ENCODE data around the gene CCDC51.

Gene CCDC51

DNA sequence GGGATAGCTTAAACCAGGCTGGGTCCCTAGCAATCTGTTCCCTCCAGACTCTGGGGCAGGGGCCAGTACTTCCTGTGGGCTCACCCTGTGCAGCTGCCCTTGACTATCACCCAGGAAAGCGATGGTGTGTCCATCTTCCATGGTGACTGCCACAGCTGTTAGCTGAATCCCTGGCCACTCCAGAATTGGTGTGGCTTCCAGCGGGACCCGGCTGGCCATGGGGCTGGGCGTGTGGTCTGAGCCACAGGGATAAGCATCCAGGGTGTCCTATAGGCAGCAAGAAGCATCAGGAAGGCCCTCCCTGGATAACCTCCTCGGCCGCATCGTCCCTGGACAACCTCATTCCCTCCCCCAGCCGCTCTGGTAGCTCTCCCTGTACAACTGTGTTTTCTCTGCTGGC is 17.2 kb downstream of the CCDC51 start:
- no peaks in the 10 kb centered on the region for H3K27me3 ChIP-seq (replicated peaks)
- no peak overlapping the region for H3K27ac ChIP-seq
- in situ Hi-C loops (cut with HindIII; ENCODE audit: low pct_ligation_motif_present, low sequenced_read_pairs) = no loop called here
- no peak for DNase-seq
- no peak overlapping the region for H3K4me3 ChIP-seq (ENCODE audit: low read depth, low read length)
- peaks cover 2% of the 10 kb centered on the region for H3K36me3 ChIP-seq (replicated peaks)
- TF ChIP-seq, protein P1, sequence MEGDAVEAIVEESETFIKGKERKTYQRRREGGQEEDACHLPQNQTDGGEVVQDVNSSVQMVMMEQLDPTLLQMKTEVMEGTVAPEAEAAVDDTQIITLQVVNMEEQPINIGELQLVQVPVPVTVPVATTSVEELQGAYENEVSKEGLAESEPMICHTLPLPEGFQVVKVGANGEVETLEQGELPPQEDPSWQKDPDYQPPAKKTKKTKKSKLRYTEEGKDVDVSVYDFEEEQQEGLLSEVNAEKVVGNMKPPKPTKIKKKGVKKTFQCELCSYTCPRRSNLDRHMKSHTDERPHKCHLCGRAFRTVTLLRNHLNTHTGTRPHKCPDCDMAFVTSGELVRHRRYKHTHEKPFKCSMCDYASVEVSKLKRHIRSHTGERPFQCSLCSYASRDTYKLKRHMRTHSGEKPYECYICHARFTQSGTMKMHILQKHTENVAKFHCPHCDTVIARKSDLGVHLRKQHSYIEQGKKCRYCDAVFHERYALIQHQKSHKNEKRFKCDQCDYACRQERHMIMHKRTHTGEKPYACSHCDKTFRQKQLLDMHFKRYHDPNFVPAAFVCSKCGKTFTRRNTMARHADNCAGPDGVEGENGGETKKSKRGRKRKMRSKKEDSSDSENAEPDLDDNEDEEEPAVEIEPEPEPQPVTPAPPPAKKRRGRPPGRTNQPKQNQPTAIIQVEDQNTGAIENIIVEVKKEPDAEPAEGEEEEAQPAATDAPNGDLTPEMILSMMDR (IDR thresholded peaks at IDR 0.05; ENCODE audit: low read depth, low read length, missing control alignments) = no peak

DNA sequence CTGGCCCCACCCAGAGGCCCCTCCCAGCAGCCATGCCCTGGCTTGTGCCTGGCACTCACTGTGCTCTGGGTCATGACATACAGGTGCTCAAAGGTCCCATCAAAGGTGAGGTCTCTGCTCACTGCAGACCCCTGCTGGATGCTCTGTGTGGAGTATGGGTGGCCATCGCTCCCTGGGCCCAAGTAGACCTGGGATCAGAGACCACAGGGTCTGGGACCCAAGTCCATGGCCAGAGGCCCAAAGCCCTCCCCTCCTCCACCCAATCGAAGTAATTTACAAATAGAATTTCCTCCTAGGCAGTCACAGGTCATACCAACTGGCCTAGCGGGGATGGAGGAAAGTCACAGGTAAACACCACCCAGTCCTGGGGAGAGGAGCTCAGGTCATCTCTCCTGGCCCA is 17.6 kb downstream of the CCDC51 start:
- H3K27ac ChIP-seq = no peak overlapping the region
- no peak for DNase-seq
- peaks cover 2% of the 10 kb centered on the region for H3K36me3 ChIP-seq (replicated peaks)
- no peak overlapping the region for H3K4me3 ChIP-seq (ENCODE audit: low read depth, low read length)
- no peaks in the 10 kb centered on the region for H3K27me3 ChIP-seq (replicated peaks)
- in situ Hi-C loops (cut with HindIII; ENCODE audit: low pct_ligation_motif_present, low sequenced_read_pairs) = no loop called here
- TF ChIP-seq, protein P1 (IDR thresholded peaks at IDR 0.05; ENCODE audit: low read depth, low read length, missing control alignments) = peak; percentile 18

DNA sequence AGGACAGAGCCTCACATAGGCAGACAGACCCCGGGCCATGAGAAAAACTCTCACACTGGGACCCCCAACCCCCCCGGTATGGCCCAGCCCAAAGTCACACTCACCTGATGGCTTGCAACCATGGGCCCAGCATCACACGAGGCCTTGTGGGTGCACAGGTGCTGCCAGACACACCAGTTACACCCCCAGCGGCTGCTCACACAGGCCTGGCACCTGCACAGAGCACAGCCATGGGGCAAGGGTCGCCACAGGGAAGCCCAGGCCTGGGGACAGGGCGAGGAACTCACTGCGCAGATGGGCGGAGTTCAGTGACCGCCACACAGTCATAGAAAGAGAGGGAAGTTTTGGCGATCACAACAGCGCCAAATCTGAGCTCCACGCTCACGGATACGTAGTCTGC is 19.4 kb downstream of the CCDC51 start:
- H3K4me3 ChIP-seq (ENCODE audit: low read depth, low read length) = no peak overlapping the region
- no peak for DNase-seq
- H3K27me3 ChIP-seq (replicated peaks) = no peaks in the 10 kb centered on the region
- peaks cover 2% of the 10 kb centered on the region for H3K36me3 ChIP-seq (replicated peaks)
- in situ Hi-C loops (cut with HindIII; ENCODE audit: low pct_ligation_motif_present, low sequenced_read_pairs) = no loop called here
- TF ChIP-seq, protein P1 (IDR thresholded peaks at IDR 0.05; ENCODE audit: low read depth, low read length, missing control alignments) = no peak
- H3K27ac ChIP-seq = no peak overlapping the region

DNA sequence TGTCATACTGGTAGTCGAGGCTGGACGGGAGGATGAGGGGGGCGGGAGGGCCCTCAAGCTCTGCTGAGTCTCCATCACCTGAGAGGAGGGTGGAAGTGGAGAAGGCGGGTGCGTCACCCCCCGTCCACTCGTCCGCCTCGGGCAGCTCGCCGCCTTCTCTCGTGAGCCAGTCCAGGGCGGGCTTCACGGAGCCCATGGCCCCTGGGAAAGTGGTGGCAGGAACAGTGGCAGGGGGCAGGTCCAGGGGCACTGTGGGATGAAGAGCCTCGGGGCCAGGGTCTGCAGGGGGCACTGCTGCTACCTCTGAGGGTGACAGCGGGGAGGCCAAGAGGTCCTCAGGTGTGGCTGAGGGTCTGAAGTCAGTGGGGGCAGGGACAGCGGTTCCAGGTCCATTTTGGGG is 20.3 kb downstream of the CCDC51 start:
- TF ChIP-seq, protein P1 (IDR thresholded peaks at IDR 0.05; ENCODE audit: low read depth, low read length, missing control alignments) = no peak

DNA sequence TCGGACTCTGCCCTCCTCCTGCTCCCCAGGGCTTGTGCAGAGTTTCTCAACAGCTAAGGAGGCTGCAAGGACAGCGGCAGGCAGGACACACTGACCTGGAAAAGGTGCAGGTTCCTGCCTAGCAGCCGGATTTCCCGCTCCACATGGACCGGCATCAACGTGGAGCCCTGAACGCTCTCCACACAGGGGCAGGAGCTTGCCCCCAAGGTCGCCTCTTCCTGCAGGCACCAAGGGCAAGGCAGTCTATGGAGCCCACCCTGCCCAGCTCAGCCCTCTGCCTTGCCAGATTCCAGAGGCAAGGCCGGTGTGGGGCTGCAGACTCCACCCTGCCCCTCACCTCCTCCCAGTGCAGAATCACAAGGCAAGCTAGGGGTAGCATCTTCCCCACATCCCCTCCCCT is 20.8 kb downstream of the CCDC51 start:
- TF ChIP-seq, protein P1 (IDR thresholded peaks at IDR 0.05; ENCODE audit: low read depth, low read length, missing control alignments) = no peak
- peaks cover 2% of the 10 kb centered on the region for H3K36me3 ChIP-seq (replicated peaks)
- in situ Hi-C loops (cut with HindIII; ENCODE audit: low pct_ligation_motif_present, low sequenced_read_pairs) = no loop called here

More for the DNA sequence above, 20.3 kb downstream of the CCDC51 start:
- H3K27ac ChIP-seq = no peak overlapping the region
- DNase-seq = no peak
- no peak overlapping the region for H3K4me3 ChIP-seq (ENCODE audit: low read depth, low read length)
- in situ Hi-C loops (cut with HindIII; ENCODE audit: low pct_ligation_motif_present, low sequenced_read_pairs) = no loop called here
- no peaks in the 10 kb centered on the region for H3K27me3 ChIP-seq (replicated peaks)
- H3K36me3 ChIP-seq (replicated peaks) = peaks cover 2% of the 10 kb centered on the region

DNA sequence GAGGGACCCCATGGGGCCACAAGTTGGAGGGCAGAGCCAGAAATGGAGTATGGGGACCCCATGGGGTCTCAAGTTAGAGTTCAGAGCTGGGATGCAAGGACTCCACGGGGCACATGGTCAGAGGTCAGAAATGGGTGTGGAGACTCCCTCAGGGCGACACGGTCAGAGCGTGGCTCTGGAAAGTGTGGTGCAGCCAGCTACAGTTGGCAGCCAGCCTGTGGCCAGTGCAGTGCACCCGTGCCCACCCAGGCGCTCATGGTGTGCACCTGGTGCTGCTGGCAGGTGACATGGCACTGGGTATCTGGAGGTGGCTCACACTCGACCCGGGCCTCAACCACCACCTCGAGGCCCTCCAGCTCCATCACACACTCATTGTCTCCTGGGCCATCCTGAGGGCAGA is 21.3 kb downstream of the CCDC51 start:
- H3K36me3 ChIP-seq (replicated peaks) = peaks cover 2% of the 10 kb centered on the region
- TF ChIP-seq, protein P1 (IDR thresholded peaks at IDR 0.05; ENCODE audit: low read depth, low read length, missing control alignments) = no peak

More for the DNA sequence above, 20.8 kb downstream of the CCDC51 start:
- H3K27me3 ChIP-seq (replicated peaks) = no peaks in the 10 kb centered on the region
- no peak overlapping the region for H3K27ac ChIP-seq
- no peak for DNase-seq
- no peak overlapping the region for H3K4me3 ChIP-seq (ENCODE audit: low read depth, low read length)

More for the DNA sequence above, 21.3 kb downstream of the CCDC51 start:
- Histone ChIP-seq H3K4me3 (ENCODE audit: low read depth, low read length) (no peak overlapping the region), H3K27me3 (replicated peaks) (no peaks in the 10 kb centered on the region), H3K27ac (no peak overlapping the region)
- no peak for DNase-seq
- in situ Hi-C loops (cut with HindIII; ENCODE audit: low pct_ligation_motif_present, low sequenced_read_pairs) = no loop called here

Measured in brain microvascular endothelial cell (primary cell).